ENCODE results near the gene NCOR2.

GRCh38 chr12:124557518-124558223, 9.7 kb downstream of the NCOR2 start:
- TF ChIP-seq ETV6 (conservative IDR thresholded peaks at IDR 0.05 in 1 of 2, IDR thresholded peaks at IDR 0.05 in 1 of 2; ENCODE audit: borderline replicate concordance in 1 of 2, low read depth in 1 of 2): no peak
- TF ChIP-seq CTCF (IDR thresholded peaks at IDR 0.05 in 2 of 3, conservative IDR thresholded peaks at IDR 0.05 in 1 of 3; ENCODE audit: control insufficient read depth in 2 of 3, extremely low read depth in 1 of 3, insufficient read depth in 1 of 3, low read depth in 3 of 3, low read length in 3 of 3): no peak
- no peak for TF ChIP-seq MTA3 (IDR thresholded peaks at IDR 0.05; ENCODE audit: borderline replicate concordance, low read length)
- no peak for TF ChIP-seq CBFB (IDR thresholded peaks at IDR 0.05; ENCODE audit: low read depth)
- no peak for TF ChIP-seq SP1 (IDR thresholded peaks at IDR 0.05; ENCODE audit: low read depth, low read length)
- TF ChIP-seq USF2 (IDR thresholded peaks at IDR 0.05; ENCODE audit: borderline replicate concordance, low read depth, low read length): no peak
- no peak for TF ChIP-seq ZNF274 (IDR thresholded peaks at IDR 0.05; ENCODE audit: insufficient read depth, insufficient read length)
- TF ChIP-seq IRF4 (IDR thresholded peaks at IDR 0.05; ENCODE audit: low read depth, low read length): no peak
- TF ChIP-seq REST (IDR thresholded peaks at IDR 0.05; ENCODE audit: low read depth, low read length): no peak
- TF ChIP-seq SUZ12 (IDR thresholded peaks at IDR 0.05; ENCODE audit: unreplicated experiment): no peak
- no peak for TF ChIP-seq SRF (IDR thresholded peaks at IDR 0.05; ENCODE audit: low read depth in 2 of 2, low read length in 2 of 2)
- TF ChIP-seq HDGF (IDR thresholded peaks at IDR 0.05): no peak
